CD14-positive monocyte (primary cell): ENCODE measurements around the gene TACC2. TPM values are rescaled to one million over a fixed set of nuclear protein-coding genes. Genes with fewer than 3 reads are reported as not detected.

ENCODE experiments used
- DNase-seq, 3 donors: peaks; one replicate each; pipeline ENCODE4 v3.0.0-alpha.2; 2011 to 2022
- H2AFZ ChIP-seq: 2 replicates; pipeline ENCODE4 v1.6.0; 2012; ENCODE audit warnings: mild to moderate bottlenecking, low read depth, low read length, inconsistent platforms; ENCODE audit not compliant: insufficient read depth, poor library complexity, severe bottlenecking
- H3K27ac ChIP-seq, 2 donors: 1 replicate in 1 of 2; 2 replicates in 1 of 2; pipeline ENCODE4 v1.5.1; 2012 to 2013; ENCODE audit warnings: low read length in 2 of 2, control low read depth in 1 of 2, inconsistent platforms in 1 of 2, low read depth in 1 of 2, mild to moderate bottlenecking in 1 of 2
- H3K27me3 ChIP-seq, 2 donors: one replicate each; pipeline versions ENCODE4 v1.6.0 to v1.6.1; 2011 to 2013; ENCODE audit warnings: low read length in 2 of 2; ENCODE audit not compliant: control insufficient read depth in 2 of 2, insufficient read depth in 2 of 2
- H3K36me3 ChIP-seq, 2 donors: replicated peaks in 1 of 2; 1 replicate in 1 of 2; 2 replicates in 1 of 2; pipeline versions ENCODE4 v1.5.1 to v1.6.1; 2012 to 2013; ENCODE audit warnings: low read length in 2 of 2, control low read depth in 1 of 2, inconsistent platforms in 1 of 2, mild to moderate bottlenecking in 1 of 2; ENCODE audit not compliant: insufficient read depth in 2 of 2, control insufficient read depth in 1 of 2
- H3K4me1 ChIP-seq, 2 donors: 1 replicate in 1 of 2; 2 replicates in 1 of 2; pipeline versions ENCODE4 v1.5.1 to v1.6.1; 2012 to 2013; ENCODE audit warnings: low read length in 2 of 2, control low read depth in 1 of 2, inconsistent platforms in 1 of 2, mild to moderate bottlenecking in 1 of 2, moderate library complexity in 1 of 2; ENCODE audit not compliant: insufficient read depth in 2 of 2, control insufficient read depth in 1 of 2
- H3K4me2 ChIP-seq: replicated peaks from 2 replicates; pipeline ENCODE3; 2012; ENCODE audit warnings: low read length, moderate library complexity, mild to moderate bottlenecking; ENCODE audit not compliant: poor library complexity, severe bottlenecking; ENCODE audit errors: extremely low read depth
- H3K4me3 ChIP-seq, 3 experiments: fragments of 200-600 bp in 1 of 3; sonication (generic) in 1 of 3; replicated peaks in 1 of 3; 1 replicate in 2 of 3; 2 replicates in 1 of 3; pipeline ENCODE4 v1.5.1; 2011 to 2013; ENCODE audit warnings: low read length in 3 of 3, mild to moderate bottlenecking in 3 of 3, control low read depth in 2 of 3, low read depth in 2 of 3, inconsistent platforms in 1 of 3, moderate library complexity in 1 of 3
- H3K79me2 ChIP-seq: 2 replicates; pipeline ENCODE4 v1.6.0; 2012; ENCODE audit warnings: mild to moderate bottlenecking, control low read depth, inconsistent platforms, low read length, moderate library complexity; ENCODE audit not compliant: insufficient read depth
- H3K9ac ChIP-seq: 2 replicates; pipeline ENCODE4 v1.6.0; 2017; ENCODE audit warnings: low read length, mild to moderate bottlenecking; ENCODE audit not compliant: insufficient read depth, poor library complexity, severe bottlenecking
- H3K9me3 ChIP-seq, 2 donors: replicated peaks in 1 of 2; 1 replicate in 1 of 2; 2 replicates in 1 of 2; pipeline versions ENCODE4 v1.5.1 to v1.6.1; 2012 to 2013; ENCODE audit warnings: low read length in 2 of 2, control low read depth in 1 of 2; ENCODE audit not compliant: control insufficient read depth in 1 of 2, insufficient read depth in 1 of 2
- H4K20me1 ChIP-seq: 2 replicates; pipeline ENCODE4 v1.6.0; 2012; ENCODE audit warnings: mild to moderate bottlenecking, low read length, control low read depth, moderate library complexity; ENCODE audit not compliant: insufficient read depth
- H3K27ac Mint-ChIP-seq, 7 donors: one replicate each; pipeline ENCODE4 v1.8.0; 2020; ENCODE audit warnings: mild to moderate bottlenecking in 7 of 7, mixed read lengths in 7 of 7, moderate library complexity in 6 of 7, inconsistent platforms in 2 of 7
- H3K27me3 Mint-ChIP-seq, 3 donors: one replicate each; pipeline ENCODE4 v1.8.0; 2021 to 2022; ENCODE audit warnings: low read depth in 3 of 3, mild to moderate bottlenecking in 3 of 3, mixed read lengths in 3 of 3, moderate library complexity in 3 of 3, inconsistent platforms in 1 of 3
- H3K36me3 Mint-ChIP-seq, 2 donors: one replicate each; pipeline ENCODE4 v1.8.0; 2020; ENCODE audit warnings: mixed read lengths in 2 of 2, inconsistent platforms in 1 of 2, mild to moderate bottlenecking in 1 of 2
- H3K4me1 Mint-ChIP-seq: one replicate; pipeline ENCODE4 v1.8.0; 2020; ENCODE audit warnings: mild to moderate bottlenecking, mixed read lengths
- H3K4me3 Mint-ChIP-seq, 2 donors: one replicate each; pipeline ENCODE4 v1.8.0; 2020; ENCODE audit warnings: mild to moderate bottlenecking in 2 of 2, mixed read lengths in 2 of 2, moderate library complexity in 1 of 2
- H3K9me3 Mint-ChIP-seq, 7 donors: one replicate each; pipeline ENCODE4 v1.8.0; 2020 to 2022; ENCODE audit warnings: mixed read lengths in 7 of 7, mild to moderate bottlenecking in 6 of 7, moderate library complexity in 6 of 7, inconsistent platforms in 2 of 7
- CTCF ChIP-seq: fragments of 200-600 bp; IDR thresholded peaks from one replicate; pipeline ENCODE4 v1.8.0; 2022; ENCODE audit warnings: antibody characterized with exemption, mild to moderate bottlenecking
- WGBS: methylation state at CpG from one replicate; pipeline ENCODE4 v1.1.5; 2013; ENCODE audit warnings: missing lambda C conversion rate; ENCODE audit not compliant: insufficient coverage; 5-methylcytosine and 5-hydroxymethylcytosine counted together
- intact Hi-C, 2 donors: fragments of 100-400 bp; cut with micrococcal nuclease; formaldehyde crosslinking; loops; one replicate each; pipeline versions ENCODE4 v1.15.0 to v1.15.1; 2023
- polyA plus RNA-seq, 3 donors: library from polyadenylated mRNA; depleted of rRNA in 1 of 3; unstranded in 2 of 3; stranded (reverse) in 1 of 3; fragments of 300-500 nt in 2 of 3; fragments of >200 nt in 1 of 3; fragmentation: Illumina TruSeq in 2 of 3; gene quantifications; 1 replicate in 2 of 3; 2 replicates in 1 of 3; pipeline ENCODE4 v1.2.3, GENCODE V29; 2012 to 2021

The TACC2 gene
- polyA plus RNA-seq, 3 donors: 0.03 TPM; not detected in 2

DNA sequence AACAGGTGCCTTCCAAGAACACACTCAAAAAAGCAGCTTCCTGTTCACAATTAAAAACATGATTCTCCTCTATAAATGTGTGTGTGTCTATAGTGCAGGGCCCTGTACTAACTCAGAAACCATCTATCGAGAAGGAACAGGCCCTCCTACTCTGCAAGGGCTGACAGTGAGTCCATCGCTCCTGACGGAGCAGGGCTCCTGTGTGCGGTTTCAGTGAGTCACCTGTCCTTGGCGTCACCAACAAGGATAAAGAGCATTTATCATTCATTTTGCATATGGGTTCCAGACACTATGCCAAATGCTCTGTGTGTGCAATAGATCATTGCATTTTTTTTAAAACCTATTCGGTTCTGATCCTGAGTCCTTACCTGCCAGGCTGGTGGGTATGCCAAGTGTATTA is 63.7 kb downstream of the TACC2 start:
- whole genome bisulfite sequencing: 94% methylated on average over 4 of the region's 6 CpGs
- H3K27me3 Mint-ChIP-seq: peaks cover 0 to 5% (median 3%) of the 10 kb centered on the region in 3 donors
- peaks cover 0 to 16% (median 8%) of the 10 kb centered on the region in 7 donors for H3K9me3 Mint-ChIP-seq
- no peaks in the 10 kb centered on the region for H3K27me3 ChIP-seq
- no peak overlapping the region for H3K4me3 Mint-ChIP-seq
- H3K79me2 ChIP-seq: no peaks in the 10 kb centered on the region
- H3K4me1 Mint-ChIP-seq: no peaks in the 10 kb centered on the region
- no peak overlapping the region for H3K27ac Mint-ChIP-seq
- DNase-seq: no peak
- H3K9ac ChIP-seq: no peak overlapping the region
- no peaks in the 10 kb centered on the region for H3K36me3 Mint-ChIP-seq
- H4K20me1 ChIP-seq: no peaks in the 10 kb centered on the region
- TF ChIP-seq CTCF: no peak
- no peaks in the 10 kb centered on the region for H3K36me3 ChIP-seq
- no peak overlapping the region for H3K27ac ChIP-seq
- H3K4me3 ChIP-seq: no peak overlapping the region
- no peaks in the 10 kb centered on the region for H3K4me1 ChIP-seq
- H2AFZ ChIP-seq: no peak overlapping the region
- intact Hi-C loops: no loop called here
- H3K9me3 ChIP-seq: peaks cover 0 to 4% of the 10 kb centered on the region in 2 donors
- H3K4me2 ChIP-seq: no peak overlapping the region

DNA sequence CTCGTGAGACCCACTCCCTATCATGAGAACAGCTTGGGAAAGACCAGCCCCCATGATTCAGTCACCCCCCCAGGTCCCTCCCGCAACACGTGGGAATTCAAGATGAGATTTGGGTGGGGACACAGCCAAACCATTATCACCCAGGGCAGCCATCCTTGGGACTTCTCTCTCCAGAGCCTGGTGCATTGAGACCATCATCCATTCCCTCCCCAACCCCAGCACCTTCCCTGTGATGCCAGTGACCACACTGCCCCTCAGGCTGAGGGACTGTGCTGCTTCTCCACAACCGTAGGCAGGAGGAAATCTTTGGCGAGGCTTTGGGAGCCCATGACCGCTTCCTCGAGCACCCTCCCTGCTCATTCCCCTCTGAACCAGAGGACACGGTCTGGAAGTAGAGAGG is 64.4 kb downstream of the TACC2 start:
- H3K9me3 Mint-ChIP-seq: peaks cover 0 to 16% (median 9%) of the 10 kb centered on the region in 7 donors
- H3K36me3 ChIP-seq: no peaks in the 10 kb centered on the region
- no peaks in the 10 kb centered on the region for H3K36me3 Mint-ChIP-seq
- H3K4me2 ChIP-seq: no peak overlapping the region
- intact Hi-C loops: no loop called here
- TF ChIP-seq CTCF: no peak
- H3K4me3 Mint-ChIP-seq: no peak overlapping the region
- H3K27me3 ChIP-seq: no peaks in the 10 kb centered on the region
- no peak overlapping the region for H3K27ac Mint-ChIP-seq
- H3K27me3 Mint-ChIP-seq: peaks cover 2 to 5% (median 4%) of the 10 kb centered on the region in 3 donors
- no peaks in the 10 kb centered on the region for H4K20me1 ChIP-seq
- 100% methylated on average over 2 of the region's 8 CpGs for WGBS
- H3K9me3 ChIP-seq: peaks cover 0 to 4% of the 10 kb centered on the region in 2 donors
- H3K4me1 ChIP-seq: no peaks in the 10 kb centered on the region
- no peaks in the 10 kb centered on the region for H3K79me2 ChIP-seq
- no peak overlapping the region for H3K9ac ChIP-seq
- H3K4me3 ChIP-seq: no peak overlapping the region
- no peak overlapping the region for H3K27ac ChIP-seq
- no peak for DNase-seq
- no peaks in the 10 kb centered on the region for H3K4me1 Mint-ChIP-seq
- no peak overlapping the region for H2AFZ ChIP-seq
